BJ (cell line): ENCODE results near the gene EFNA1. TPM values are rescaled to one million over a fixed set of nuclear protein-coding genes. Genes with fewer than 3 reads are reported as not detected.

Experiments used
- CTCF ChIA-PET: fragments of 350-600 bp; formaldehyde crosslinking; extraction: SDS; loops from one replicate; lab custom pipeline; 2021; ENCODE audit warnings: antibody characterized with exemption, inconsistent platforms; lab: Yijun Ruan, JAX
- POLR2A ChIA-PET: fragments of 300-600 bp; sonication (Branson Sonifier 250); formaldehyde crosslinking; extraction: SDS; loops from one replicate; lab custom pipeline; 2021; ENCODE audit warnings: antibody characterized with exemption; lab: Charles Lee
- DNase-seq: peaks from one replicate; pipeline ENCODE4 v3.0.0-alpha.2; 2011; ENCODE audit warnings: low read depth
- H3K27me3 ChIP-seq: 2 replicates; pipeline ENCODE4 v1.6.0; 2011; ENCODE audit warnings: low read length; ENCODE audit not compliant: control insufficient read depth, insufficient read depth
- H3K36me3 ChIP-seq: 2 replicates; pipeline ENCODE4 v1.5.1; 2011; ENCODE audit warnings: low read length; ENCODE audit not compliant: control insufficient read depth, insufficient read depth
- H3K4me3 ChIP-seq: 2 replicates; pipeline ENCODE4 v1.5.1; 2011; ENCODE audit warnings: low read depth, mild to moderate bottlenecking, control low read depth, low read length
- CTCF ChIP-seq: IDR thresholded peaks from 2 replicates; pipeline ENCODE4 v1.5.1; 2011; ENCODE audit warnings: low read depth, mild to moderate bottlenecking, control low read depth, inconsistent platforms, low read length, moderate library complexity; ENCODE audit not compliant: insufficient read depth
- polyA plus RNA-seq: library from polyadenylated mRNA; depleted of rRNA; stranded (reverse); fragments of >200 nt; gene quantifications from 2 replicates; pipeline ENCODE4 v1.2.3, GENCODE V29; 2011

Gene EFNA1
- polyA plus RNA-seq, 1 experiment = 1.6 TPM

DNA sequence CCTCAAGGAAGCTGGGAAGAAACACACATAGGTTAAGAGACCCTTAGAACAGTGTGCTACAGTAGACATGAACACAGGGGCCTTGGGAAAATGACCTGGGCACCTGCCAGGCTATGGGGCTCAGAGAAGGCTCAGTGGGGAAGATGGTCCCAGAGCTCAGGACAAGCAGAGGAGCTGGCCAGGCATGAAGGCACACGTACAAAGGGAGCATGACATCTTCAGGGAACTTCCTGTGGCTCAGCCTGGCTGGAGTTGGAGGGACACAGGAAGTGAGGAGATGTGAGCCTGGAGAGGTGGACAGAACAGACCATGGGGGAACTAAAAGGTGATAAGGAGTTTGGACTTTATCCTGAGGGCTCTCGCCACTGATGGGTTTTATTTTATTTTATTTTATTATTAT lies 4.2 kb downstream of the EFNA1 start:
- DNase-seq = no peak
- no peak for TF ChIP-seq CTCF
- Histone ChIP-seq H3K4me3 (no peak overlapping the region), H3K36me3 (no peaks in the 10 kb centered on the region; the same call in 1 of the 2 replicates), H3K27me3 (peaks cover 26% of the 10 kb centered on the region)
- ChIA-PET POLR2A (no interaction called here), CTCF (interaction anchor here (1.1 to 3.4 kb wide), 3 partner anchors 35 to 46 kb away, joined by 3 to 22 read pairs (median 9); no protein-coding TSS in a partner anchor)

GRCh38 chr1:155133799-155134281 lies 6.2 kb downstream of the EFNA1 start:
- TF ChIP-seq CTCF = no peak
- ChIA-PET CTCF (interaction anchor here (0.9 to 3.2 kb wide), 4 partner anchors 33 to 799 kb away, joined by 3 to 19 read pairs (median 4); no protein-coding TSS in a partner anchor), POLR2A (interaction anchor here (0.6 kb wide), 1 partner anchor 16 kb away, joined by 3 read pairs; no protein-coding TSS in a partner anchor)
- H3K36me3 ChIP-seq = peaks cover 5% of the 10 kb centered on the region
- H3K4me3 ChIP-seq = no peak overlapping the region
- H3K27me3 ChIP-seq = peaks cover 10% of the 10 kb centered on the region
- no peak for DNase-seq

GRCh38 chr1:155134322-155134721 lies 6.6 kb downstream of the EFNA1 start:
- POLR2A ChIA-PET = interaction anchor here (0.6 to 0.7 kb wide), 2 partner anchors 17 to 1148 kb away, joined by 3 to 4 read pairs; partner anchors contain the start of gene RAB13
- Histone ChIP-seq H3K27me3 (peaks cover 5% of the 10 kb centered on the region), H3K36me3 (peaks cover 5% of the 10 kb centered on the region), H3K4me3 (no peak overlapping the region)
- no peak for TF ChIP-seq CTCF
- CTCF ChIA-PET = interaction anchor here (1.2 to 4.2 kb wide), 6 partner anchors 9 to 49 kb away, joined by 4 to 19 read pairs (median 11); partner anchors contain the start of gene KRTCAP2
- no peak for DNase-seq

GRCh38 chr1:155134880-155135414 lies 7.3 kb downstream of the EFNA1 start:
- ChIA-PET POLR2A (interaction anchor here (0.7 kb wide), 1 partner anchor 1149 kb away, joined by 4 read pairs; the partner anchor contains the start of gene RAB13), CTCF (interaction anchor here (1.2 to 4.2 kb wide), 6 partner anchors 9 to 49 kb away, joined by 4 to 19 read pairs (median 11); partner anchors contain the start of gene KRTCAP2)
- no peak for TF ChIP-seq CTCF

GRCh38 chr1:155135415-155136028 lies 7.8 kb downstream of the EFNA1 start, which contains the start of gene SLC50A1:
Gene SLC50A1 (plus strand): TSS chr1:155135852. CDS start chr1:155135912, 60 bp downstream.
- ChIA-PET CTCF (interaction anchor here (0.6 to 4.2 kb wide), 8 partner anchors 10 to 50 kb away, joined by 3 to 19 read pairs (median 8); partner anchors contain the start of gene KRTCAP2), POLR2A (interaction anchor here (0.7 kb wide), 1 partner anchor 1150 kb away, joined by 4 read pairs; the partner anchor contains the start of gene RAB13)
- DNase-seq = peak; percentile 73
- Histone ChIP-seq H3K4me3 (peak within 1 kb of the TSS; percentile 82), H3K27me3 (no peaks in the 10 kb centered on the region), H3K36me3 (peaks cover 5% of the 10 kb centered on the region)
- TF ChIP-seq CTCF = no peak

More at GRCh38 chr1:155134880-155135414, 7.3 kb downstream of the EFNA1 start:
- Histone ChIP-seq H3K27me3 (peaks cover under 1% of the 10 kb centered on the region; the same call in 1 of the 2 replicates), H3K36me3 (peaks cover 5% of the 10 kb centered on the region), H3K4me3 (peak overlapping the region; percentile 82)
- DNase-seq = peak; percentile 80
